Measurements from ENCODE around the gene SLC1A3. TPM values are rescaled to one million over a fixed set of nuclear protein-coding genes. Genes with fewer than 3 reads are reported as not detected.

SLC1A3 gene
- 10 to 100 TPM; 10.5 to 12.7 TPM for total RNA-seq

- intact Hi-C loops (cut with DNase I), result no loop called here
- no peaks in the 10 kb centered on the region for H3K9me3 ChIP-seq
- DNase-seq (ENCODE audit: low spot score), result peak; percentile 74
- peak within 1 kb of the TSS; percentile 2 to 50 for H3K27ac ChIP-seq
- TF ChIP-seq CTCF (IDR thresholded peaks at IDR 0.05) (no peak), POLR2AphosphoS5 (IDR thresholded peaks at IDR 0.05) (peak; percentile 82), POLR2A (IDR thresholded peaks at IDR 0.05) (peak; percentile 75)
- no peaks in the 10 kb centered on the region for H3K36me3 ChIP-seq
- under 1% methylated on average over 20 of the region's 20 CpGs for WGBS
- no peaks in the 10 kb centered on the region for H3K27me3 ChIP-seq (replicated peaks; ENCODE audit: insufficient read depth)
- peak within 1 kb of the TSS; percentile 26 to 38 for H3K4me3 ChIP-seq
- H3K4me1 ChIP-seq (replicated peaks), result no peaks in the 10 kb centered on the region
Measured at GRCh38 chr5:36606428-36607113, at the start of gene SLC1A3. SLC1A3 (plus strand) TSS chr5:36606606; CDS start chr5:36608424, 1,818 bp downstream.

- Histone ChIP-seq H3K27me3 (replicated peaks; ENCODE audit: insufficient read depth) (no peaks in the 10 kb centered on the region), H3K27ac (no peak overlapping the region), H3K4me1 (replicated peaks) (no peaks in the 10 kb centered on the region), H3K36me3 (no peaks in the 10 kb centered on the region), H3K9me3 (no peaks in the 10 kb centered on the region), H3K4me3 (no peak overlapping the region)
- no peak for TF ChIP-seq POLR2A (IDR thresholded peaks at IDR 0.05)
- TF ChIP-seq POLR2AphosphoS5 (IDR thresholded peaks at IDR 0.05), result no peak
- TF ChIP-seq CTCF (IDR thresholded peaks at IDR 0.05), result no peak
- intact Hi-C loops (cut with DNase I), result no loop called here
- no peak for DNase-seq (ENCODE audit: low spot score)
- 89% methylated on average over 2 of the region's 2 CpGs for WGBS
Measured at GRCh38 chr5:36558641-36559040, 47.8 kb upstream of the SLC1A3 start.

DNA sequence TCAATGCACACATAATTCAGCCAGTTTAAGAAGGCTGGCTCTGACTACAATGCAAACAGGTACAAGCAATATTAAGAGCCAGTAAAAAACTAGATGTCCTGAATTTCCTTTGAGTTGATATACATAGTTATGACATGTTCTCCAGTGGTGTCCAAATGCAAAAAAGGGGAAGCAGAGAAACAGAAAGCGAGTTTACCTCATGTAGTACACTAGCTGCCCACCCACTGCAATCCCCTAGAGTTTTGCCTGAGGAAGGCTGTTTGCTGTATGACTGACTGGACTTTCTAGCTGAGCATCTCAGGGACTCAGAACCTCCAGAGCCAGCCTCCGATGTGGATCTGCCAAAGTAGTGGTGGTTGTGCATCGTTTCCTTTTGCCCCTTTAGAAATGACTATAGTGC is 44.8 kb upstream of the SLC1A3 start:
- DNase-seq (ENCODE audit: low spot score), result no peak
- Histone ChIP-seq H3K27ac (no peak overlapping the region), H3K27me3 (replicated peaks; ENCODE audit: insufficient read depth) (no peaks in the 10 kb centered on the region), H3K36me3 (no peaks in the 10 kb centered on the region), H3K4me1 (replicated peaks) (no peaks in the 10 kb centered on the region), H3K4me3 (no peak overlapping the region), H3K9me3 (no peaks in the 10 kb centered on the region)
- TF ChIP-seq CTCF (IDR thresholded peaks at IDR 0.05) (no peak), POLR2AphosphoS5 (IDR thresholded peaks at IDR 0.05) (no peak), POLR2A (IDR thresholded peaks at IDR 0.05) (no peak)
- intact Hi-C loops (cut with DNase I), result no loop called here
- 100% methylated on average over 3 of the region's 3 CpGs for WGBS

DNA sequence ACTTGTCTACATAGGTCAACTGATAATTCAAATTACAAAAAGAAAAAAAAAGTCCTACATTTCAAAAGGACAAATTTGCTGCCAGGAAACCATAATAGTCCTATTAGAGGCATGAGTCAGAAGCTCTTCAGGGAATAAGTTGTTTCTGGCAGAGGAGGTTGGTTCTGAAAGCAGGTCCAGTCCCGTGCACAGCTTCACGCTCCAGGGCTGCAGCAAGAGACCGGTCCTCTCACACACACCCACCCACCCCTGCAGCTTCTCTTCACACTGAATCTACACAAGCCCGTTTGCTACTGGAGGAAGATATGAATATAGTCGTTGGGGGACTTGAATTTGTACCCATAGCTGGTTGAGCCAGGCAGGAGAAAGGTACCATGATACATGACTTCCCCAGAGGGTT is 36.9 kb upstream of the SLC1A3 start:
- DNase-seq (ENCODE audit: low spot score), result no peak
- no peaks in the 10 kb centered on the region for H3K27me3 ChIP-seq (replicated peaks; ENCODE audit: insufficient read depth)
- 77% methylated on average over 5 of the region's 5 CpGs for WGBS
- intact Hi-C loops (cut with DNase I), result no loop called here
- H3K4me3 ChIP-seq, result no peak overlapping the region
- no peaks in the 10 kb centered on the region for H3K4me1 ChIP-seq (replicated peaks)
- no peaks in the 10 kb centered on the region for H3K36me3 ChIP-seq
- H3K9me3 ChIP-seq, result no peaks in the 10 kb centered on the region
- no peak for TF ChIP-seq POLR2A (IDR thresholded peaks at IDR 0.05)
- no peak for TF ChIP-seq CTCF (IDR thresholded peaks at IDR 0.05)
- no peak overlapping the region for H3K27ac ChIP-seq

Data from prostate gland (tissue), 2 donors.